Measurements from ENCODE around the gene F11.

DNA sequence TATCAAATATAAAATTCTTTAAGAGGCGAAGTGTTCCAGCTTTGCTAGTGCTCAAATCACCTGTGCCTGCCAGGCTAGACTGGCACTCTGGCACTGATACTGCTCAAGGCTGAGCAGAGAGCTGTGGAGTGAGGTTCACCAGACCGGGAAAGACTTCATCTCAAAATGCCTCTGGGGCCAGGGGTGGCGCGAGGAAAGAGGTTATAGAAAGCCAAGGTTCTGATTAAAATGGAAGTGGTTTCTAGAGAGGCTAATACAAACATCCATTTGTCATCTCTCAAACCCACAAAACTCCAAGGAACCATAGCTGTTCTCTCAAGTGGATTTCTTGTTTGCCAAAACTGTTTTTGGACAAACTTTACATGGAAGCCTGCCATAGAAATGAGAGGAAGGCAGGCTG is 41.5 kb downstream of the F11 start:
- TF ChIP-seq, protein P1, sequence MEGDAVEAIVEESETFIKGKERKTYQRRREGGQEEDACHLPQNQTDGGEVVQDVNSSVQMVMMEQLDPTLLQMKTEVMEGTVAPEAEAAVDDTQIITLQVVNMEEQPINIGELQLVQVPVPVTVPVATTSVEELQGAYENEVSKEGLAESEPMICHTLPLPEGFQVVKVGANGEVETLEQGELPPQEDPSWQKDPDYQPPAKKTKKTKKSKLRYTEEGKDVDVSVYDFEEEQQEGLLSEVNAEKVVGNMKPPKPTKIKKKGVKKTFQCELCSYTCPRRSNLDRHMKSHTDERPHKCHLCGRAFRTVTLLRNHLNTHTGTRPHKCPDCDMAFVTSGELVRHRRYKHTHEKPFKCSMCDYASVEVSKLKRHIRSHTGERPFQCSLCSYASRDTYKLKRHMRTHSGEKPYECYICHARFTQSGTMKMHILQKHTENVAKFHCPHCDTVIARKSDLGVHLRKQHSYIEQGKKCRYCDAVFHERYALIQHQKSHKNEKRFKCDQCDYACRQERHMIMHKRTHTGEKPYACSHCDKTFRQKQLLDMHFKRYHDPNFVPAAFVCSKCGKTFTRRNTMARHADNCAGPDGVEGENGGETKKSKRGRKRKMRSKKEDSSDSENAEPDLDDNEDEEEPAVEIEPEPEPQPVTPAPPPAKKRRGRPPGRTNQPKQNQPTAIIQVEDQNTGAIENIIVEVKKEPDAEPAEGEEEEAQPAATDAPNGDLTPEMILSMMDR (IDR thresholded peaks at IDR 0.05): no peak
- TF ChIP-seq POLR2A (IDR thresholded peaks at IDR 0.05): no peak

All from esophagus squamous epithelium (tissue), 4 donors.